ENCODE data around the gene CLDN34. TPM values are rescaled to one million over a fixed set of nuclear protein-coding genes. Genes with fewer than 3 reads are reported as not detected.

Gene CLDN34
- total RNA-seq, 1 donor from 2014 or later, result not detected

DNA sequence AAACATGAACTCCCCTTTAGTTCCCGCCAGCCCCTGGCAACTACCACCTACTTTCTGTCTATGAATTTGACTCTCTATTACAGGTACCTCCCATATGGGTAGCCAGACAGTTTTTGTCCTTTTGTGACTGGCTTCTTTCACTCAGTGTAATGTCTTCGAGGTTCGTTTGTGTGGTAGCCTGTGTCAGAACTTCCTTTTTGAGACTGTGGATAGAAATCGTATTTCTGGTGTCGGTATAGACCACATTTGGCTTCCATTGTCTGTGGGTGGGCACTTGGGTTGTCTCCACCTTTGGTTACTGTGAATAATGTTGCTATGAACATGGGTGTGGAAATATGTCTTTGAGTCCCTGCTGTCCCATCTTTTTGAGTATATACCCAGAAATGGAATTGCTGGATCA, 5.4 kb upstream of the CLDN34 start:
- TF ChIP-seq, protein P1, sequence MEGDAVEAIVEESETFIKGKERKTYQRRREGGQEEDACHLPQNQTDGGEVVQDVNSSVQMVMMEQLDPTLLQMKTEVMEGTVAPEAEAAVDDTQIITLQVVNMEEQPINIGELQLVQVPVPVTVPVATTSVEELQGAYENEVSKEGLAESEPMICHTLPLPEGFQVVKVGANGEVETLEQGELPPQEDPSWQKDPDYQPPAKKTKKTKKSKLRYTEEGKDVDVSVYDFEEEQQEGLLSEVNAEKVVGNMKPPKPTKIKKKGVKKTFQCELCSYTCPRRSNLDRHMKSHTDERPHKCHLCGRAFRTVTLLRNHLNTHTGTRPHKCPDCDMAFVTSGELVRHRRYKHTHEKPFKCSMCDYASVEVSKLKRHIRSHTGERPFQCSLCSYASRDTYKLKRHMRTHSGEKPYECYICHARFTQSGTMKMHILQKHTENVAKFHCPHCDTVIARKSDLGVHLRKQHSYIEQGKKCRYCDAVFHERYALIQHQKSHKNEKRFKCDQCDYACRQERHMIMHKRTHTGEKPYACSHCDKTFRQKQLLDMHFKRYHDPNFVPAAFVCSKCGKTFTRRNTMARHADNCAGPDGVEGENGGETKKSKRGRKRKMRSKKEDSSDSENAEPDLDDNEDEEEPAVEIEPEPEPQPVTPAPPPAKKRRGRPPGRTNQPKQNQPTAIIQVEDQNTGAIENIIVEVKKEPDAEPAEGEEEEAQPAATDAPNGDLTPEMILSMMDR (conservative IDR thresholded peaks at IDR 0.05; ENCODE audit: low read depth, low read length), result no peak
- DNase-seq (ENCODE audit: low read depth), result no peak

DNA sequence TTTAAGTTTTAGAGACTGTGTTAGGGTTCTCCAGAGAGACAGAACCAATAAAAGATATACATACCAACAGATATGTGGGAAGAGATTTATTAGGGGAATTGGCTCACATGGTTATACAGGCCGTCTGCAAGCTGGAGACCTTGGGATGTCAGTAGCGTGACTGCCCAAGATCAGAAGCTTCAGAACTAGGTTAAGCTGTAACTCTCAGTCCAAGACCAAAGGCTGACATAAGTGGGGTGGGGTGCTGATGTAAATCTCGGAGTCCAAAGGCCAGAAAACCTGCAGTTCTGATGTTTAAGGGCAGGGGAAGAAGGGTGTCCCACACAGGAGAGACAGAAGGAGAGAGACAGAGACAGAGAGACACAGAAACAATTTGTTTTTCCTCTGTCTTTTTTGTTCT, 10.5 kb downstream of the CLDN34 start:
- TF ChIP-seq, protein P1 (conservative IDR thresholded peaks at IDR 0.05; ENCODE audit: low read depth, low read length), result no peak
- H3K4me3 ChIP-seq (ENCODE audit: low read depth, low read length), result no peak overlapping the region
- DNase-seq (ENCODE audit: low read depth), result no peak

More for the DNA sequence above, 5.4 kb upstream of the CLDN34 start:
- H3K4me3 ChIP-seq (ENCODE audit: low read depth, low read length), result no peak overlapping the region

DNA sequence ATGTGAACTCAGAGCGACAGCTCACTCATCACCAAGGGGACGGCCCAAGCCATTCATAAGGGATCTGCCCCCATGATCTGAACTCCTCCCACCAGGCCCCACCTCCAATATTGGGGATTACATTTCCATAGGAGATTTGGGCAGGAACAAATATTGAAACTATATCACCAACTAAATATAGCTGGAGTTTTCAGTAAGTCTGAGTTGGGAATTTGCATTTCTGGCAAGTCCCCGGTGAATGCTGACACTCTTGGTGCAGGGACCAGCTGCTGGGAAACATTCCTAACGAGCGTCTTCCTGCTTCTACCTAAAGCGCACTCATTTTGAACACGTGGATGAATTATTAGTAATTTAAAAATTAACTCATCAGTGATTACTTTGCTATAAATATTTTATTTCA, 13.2 kb downstream of the CLDN34 start:
- no peak overlapping the region for H3K4me3 ChIP-seq (ENCODE audit: low read depth, low read length)
- DNase-seq (ENCODE audit: low read depth), result no peak
- TF ChIP-seq, protein P1 (conservative IDR thresholded peaks at IDR 0.05; ENCODE audit: low read depth, low read length), result no peak

DNA sequence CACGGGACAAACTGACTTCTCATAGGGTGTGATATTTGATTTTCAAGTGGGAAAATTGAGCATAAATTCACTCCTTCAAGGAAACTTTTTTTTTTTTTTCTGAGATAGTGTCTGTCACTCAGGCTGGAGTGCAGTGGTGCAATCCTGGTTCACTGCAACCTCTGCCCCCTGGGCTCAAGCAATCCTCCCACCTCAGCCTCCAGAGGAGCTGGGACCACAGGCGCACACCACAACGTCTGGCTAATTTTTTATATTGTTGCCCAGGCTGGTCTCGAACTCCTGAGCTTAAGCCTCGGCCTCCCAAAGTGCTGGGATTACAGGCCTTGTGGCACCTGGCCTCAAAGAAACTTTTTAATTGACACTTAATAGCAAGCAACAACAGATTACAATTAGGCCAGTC, 13.8 kb downstream of the CLDN34 start:
- TF ChIP-seq, protein P1 (conservative IDR thresholded peaks at IDR 0.05; ENCODE audit: low read depth, low read length), result no peak
- no peak overlapping the region for H3K4me3 ChIP-seq (ENCODE audit: low read depth, low read length)
- no peak for DNase-seq (ENCODE audit: low read depth)

DNA sequence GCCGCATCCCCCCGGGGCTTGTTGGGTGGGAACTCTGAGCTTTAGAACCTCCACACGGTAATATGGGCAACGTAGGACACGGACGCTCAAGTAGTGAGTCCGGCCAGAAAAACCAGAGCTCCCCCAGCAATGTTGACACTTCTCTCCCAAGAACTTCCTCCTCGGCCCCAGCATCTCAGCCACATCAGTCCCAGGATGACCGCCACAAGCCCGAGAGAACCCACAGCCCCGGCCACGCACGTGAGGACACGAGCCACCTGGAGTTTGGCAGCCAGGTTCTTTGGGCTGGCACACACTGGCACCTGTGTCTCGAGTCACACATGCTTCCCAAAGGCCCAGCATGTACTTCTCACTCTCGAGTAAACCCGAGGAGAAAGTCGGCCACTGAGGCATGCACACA, 16.3 kb downstream of the CLDN34 start:
- DNase-seq (ENCODE audit: low read depth), result no peak
- H3K4me3 ChIP-seq (ENCODE audit: low read depth, low read length), result no peak overlapping the region
- TF ChIP-seq, protein P1 (conservative IDR thresholded peaks at IDR 0.05; ENCODE audit: low read depth, low read length), result no peak

DNA sequence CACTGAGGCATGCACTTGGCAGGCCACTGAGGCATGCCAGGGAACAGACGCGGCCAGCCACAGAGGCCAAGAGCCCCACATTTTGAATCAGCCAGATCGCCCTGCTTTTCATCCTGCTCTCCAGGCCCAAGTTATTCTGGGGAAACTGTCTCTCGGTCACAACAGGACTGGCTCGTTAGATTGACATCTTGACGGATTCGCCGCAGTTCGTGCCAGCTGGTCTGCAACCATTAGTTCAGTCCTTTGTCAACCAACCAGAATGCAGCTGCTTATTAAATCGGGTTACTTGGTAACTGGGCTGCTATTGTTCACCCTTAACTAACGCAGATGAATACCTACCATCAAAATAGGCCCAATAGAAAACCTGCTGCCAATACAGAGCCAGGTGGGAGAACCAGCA, 16.7 kb downstream of the CLDN34 start:
- DNase-seq (ENCODE audit: low read depth), result no peak
- no peak overlapping the region for H3K4me3 ChIP-seq (ENCODE audit: low read depth, low read length)
- TF ChIP-seq, protein P1 (conservative IDR thresholded peaks at IDR 0.05; ENCODE audit: low read depth, low read length), result no peak

DNA sequence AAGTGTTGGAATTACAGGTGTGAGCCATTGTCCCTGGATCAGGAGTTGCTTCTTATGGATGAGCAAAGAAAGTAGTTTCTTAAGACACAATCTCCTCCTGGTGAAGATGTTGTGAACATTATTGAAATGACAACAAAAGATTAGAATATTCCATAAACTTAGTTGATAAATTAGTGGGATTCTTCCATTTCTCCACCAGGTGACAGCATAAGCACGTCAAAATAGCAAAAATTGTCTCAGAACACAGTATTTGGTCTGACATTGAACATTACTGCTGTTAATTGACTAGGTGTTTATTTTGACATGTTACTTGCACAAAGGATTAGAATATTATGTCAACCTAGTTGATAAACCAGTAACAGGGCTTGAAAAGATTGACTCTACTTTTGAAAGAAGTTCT, 21.6 kb downstream of the CLDN34 start:
- no peak for DNase-seq (ENCODE audit: low read depth)
- no peak overlapping the region for H3K4me3 ChIP-seq (ENCODE audit: low read depth, low read length)
- TF ChIP-seq, protein P1 (conservative IDR thresholded peaks at IDR 0.05; ENCODE audit: low read depth, low read length), result peak; percentile 46
